Medulla oblongata (tissue), 1 donor: ENCODE data around the gene DST.
"Not testable (repeated sequence)": the region's sequence is repeated elsewhere in the genome, so short reads cannot be mapped to it uniquely, and the experiment has no call there.

Source experiments
- DNase-seq: peaks from one replicate; pipeline ENCODE4 v3.0.0-alpha.2; 2015; ENCODE audit errors: extremely low spot score

The DST gene

DNA sequence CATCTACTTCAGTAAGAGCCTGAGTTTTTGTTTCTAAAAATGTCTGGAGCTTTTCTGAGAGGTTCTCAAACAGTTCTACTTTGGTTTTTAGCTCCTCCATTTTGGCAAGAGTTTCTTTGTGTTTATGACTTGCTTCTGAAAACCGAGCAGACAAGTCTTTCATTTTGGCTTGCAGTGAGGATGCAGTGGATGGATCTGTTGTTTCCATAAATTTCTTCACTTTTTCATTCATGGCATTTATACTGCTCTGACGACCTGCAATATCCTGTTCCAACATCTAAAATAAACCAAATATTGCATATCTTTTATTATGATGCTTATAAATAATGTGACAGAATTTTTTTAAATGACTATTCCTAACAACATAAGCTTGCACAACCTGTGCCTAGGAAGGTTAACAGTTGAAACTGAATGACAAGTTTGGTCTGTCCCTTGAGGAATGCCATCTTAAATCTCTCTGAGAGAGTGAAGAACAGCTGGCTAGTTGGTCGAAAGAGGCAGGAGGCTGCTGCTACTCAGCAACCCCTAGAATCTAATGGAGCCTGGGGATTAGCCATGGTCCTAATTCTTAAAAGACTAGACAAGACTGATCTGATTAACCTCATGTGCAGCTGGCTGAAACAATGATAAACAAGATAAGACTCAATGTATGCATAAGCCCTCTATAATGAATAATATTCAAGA lies 69.8 kb downstream of the DST start:
- no peak for DNase-seq

- no peak for DNase-seq
Measured at GRCh38 chr6:56571605-56572004, 71.1 kb downstream of the DST start.

DNA sequence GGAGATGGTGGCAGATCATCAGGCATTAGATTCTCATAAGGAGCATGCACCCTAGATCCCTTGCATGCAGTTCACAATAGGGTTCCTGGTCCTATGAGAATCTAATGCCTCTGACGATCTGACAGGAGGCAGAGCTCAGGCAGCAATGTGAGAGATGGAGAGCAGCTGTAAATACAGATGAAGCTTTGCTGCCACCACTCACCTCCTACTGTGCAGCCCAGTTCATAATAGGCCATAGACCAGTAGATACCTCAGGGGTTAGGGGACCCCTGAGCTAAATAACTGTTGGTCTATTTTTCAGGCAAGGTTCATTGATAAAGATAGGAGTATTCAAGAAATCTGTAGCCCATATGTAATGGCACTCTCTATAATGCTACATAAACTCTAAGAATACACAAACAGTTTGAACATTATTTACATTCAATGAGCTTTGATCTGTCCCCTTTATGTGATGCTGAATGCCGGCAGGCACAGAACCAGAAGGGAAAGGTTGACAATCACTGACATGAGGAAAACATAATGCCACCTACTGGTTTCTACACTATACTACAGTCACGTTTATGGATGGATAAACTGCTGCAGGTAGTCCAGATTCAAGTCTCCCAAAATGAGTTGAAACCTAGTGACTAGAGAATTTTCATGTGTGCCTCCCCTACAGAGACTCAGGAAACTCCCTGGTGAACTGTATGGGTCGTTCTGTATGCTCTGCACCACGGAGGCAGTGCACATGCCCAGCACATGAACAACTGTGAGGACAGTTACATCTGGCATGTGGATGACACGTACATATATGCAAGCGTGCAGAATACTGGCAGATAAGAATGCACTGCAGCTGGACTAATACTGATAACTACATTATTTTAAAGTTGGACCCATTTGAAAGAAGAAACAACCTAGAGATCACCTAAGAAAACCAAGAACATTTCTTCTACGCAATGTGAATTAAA lies 72.0 kb downstream of the DST start:
- DNase-seq, result peak; percentile 57

- no peak for DNase-seq
Measured at GRCh38 chr6:56567501-56567900, 75.2 kb downstream of the DST start.

DNA sequence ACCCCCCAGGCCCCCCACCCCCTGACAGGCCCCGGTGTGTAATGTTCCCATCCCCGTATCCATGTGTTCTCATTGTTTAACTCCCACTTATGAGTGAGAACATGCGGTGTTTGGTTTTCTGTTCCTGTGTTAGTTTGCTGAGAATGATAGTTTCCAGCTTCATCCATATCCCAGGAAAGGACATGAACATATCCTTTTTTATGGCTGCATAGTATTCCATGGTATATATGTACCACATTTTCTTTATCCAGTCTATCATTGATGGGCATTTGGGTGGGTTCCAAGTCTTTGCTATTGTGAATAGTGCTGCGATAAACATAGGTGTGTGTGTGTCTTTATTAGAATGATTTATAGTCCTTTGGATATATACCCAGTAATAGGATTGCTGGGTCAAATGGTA lies 80.0 kb downstream of the DST start:
- DNase-seq, result not testable (repeated sequence)

DNA sequence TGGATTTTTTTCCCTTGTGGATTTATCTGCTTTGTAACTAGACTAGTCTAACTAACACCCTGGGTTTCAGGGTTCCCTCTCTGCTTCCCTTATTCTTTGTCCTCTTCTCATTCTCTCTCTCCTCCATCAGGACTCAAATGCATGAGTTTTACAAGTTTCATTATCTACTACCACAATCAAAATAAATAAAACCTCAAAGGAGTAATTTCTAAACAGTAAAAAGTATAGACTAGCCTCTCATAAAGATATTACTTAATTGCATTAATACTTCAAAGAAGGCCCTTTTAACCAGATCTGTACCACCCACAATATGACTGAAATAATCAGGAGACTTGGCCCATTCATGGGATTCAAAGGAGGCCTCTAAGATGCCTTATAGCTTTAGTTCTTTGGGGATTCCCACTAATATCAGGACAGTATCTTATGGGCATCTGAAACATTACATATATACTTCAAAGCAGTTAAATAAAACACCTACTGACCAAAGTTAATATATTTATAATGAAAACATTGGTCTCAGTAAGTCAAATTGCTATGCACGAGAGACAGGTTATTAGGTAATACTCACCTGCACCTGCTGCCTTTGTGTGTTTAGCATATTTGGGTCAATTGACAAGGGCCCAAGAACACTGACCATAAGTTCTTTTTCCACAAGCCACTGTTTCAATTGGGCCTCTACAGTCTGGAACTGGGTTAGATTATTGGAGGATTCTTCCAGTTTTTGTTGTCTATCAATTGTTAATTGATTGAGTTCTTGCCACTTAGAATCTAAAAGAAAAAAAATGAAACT lies 85.7 kb downstream of the DST start:
- DNase-seq, result no peak

GRCh38 chr6:56555438-56555872 lies 87.2 kb downstream of the DST start:
- DNase-seq, result no peak

DNA sequence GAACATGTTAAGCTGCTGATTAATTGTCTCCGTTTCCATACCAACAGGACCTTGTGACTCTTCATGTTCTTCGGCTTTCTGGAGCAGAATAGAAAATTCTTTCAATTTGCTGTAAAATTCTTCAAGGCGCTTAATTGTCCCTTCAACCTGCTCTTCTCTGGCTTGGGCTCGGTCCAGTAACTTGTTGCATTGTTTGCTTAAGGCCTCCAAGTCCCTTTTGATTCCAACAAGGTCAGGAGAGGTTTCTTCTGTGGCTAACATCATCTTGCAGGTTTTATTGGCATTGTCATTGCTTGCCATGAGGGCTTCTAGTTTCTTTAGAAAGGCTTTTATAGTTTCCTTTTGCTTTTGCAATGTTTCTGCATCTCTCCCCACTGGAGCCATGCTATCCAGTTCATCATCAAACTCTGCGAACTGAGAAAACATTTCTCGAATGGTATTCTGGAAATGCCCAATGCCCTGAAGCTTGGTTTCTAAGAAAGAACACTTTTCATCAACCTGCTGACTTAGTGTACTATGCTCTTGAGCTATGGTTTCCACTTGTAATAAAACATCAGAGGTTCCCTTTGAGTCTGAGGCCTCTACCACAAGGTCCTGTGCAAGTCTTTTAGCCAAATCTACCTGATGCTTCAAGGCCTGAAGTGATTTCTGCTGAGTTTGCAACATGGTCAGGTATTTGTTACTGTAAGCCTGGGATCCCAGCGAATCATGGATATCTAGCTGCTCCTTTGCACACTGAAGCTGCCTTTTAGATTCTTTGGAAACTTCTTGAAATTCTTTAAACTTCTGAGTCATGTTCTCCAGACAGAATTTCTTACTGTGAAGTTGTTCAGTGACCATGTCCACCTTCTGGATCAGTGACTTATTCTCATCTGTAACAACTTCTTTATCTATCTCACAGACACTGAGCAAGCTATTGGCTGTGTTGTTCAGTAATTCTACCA lies 90.2 kb downstream of the DST start:
- DNase-seq, result no peak

- DNase-seq, result no peak
Measured at GRCh38 chr6:56551409-56552120, 91.1 kb downstream of the DST start.

DNA sequence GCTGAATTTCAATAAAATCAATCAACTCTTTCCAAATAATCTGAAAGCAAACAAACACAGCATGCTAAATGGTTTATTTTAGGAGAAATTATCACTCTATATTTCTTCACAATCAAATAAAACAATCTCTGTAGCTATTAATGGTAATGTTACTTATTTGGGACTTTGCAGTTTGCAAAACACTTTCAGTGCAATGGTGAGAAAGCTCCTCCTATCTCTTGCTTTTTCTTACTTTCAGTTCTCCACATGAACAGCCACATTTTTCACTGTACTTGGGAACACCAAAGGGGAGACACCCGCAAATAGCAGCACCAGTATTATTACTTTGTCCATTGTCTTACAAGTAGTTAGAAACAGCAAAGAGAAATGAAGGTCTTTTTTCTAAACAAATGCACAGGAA lies 92.4 kb downstream of the DST start:
- DNase-seq, result peak; percentile 35

DNA sequence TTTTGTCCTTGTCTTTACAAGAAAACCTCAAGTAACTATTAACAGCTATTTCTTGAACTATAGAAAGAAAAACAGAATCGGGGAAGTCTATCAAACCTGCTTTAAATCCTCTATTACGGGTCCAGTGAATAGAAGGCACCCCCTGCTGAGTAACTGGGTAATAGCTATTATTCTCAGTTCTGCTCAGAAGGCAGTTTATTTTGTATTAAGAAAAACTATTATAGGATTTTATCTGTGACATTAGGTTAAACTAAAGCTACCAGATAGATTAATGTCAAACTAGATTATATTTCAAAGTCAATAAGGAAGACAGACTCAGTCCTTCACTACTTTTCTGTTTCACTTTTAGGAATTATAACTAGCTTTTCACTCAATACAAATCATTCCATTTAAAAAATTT lies 93.7 kb downstream of the DST start:
- peak; percentile 50 for DNase-seq

DNA sequence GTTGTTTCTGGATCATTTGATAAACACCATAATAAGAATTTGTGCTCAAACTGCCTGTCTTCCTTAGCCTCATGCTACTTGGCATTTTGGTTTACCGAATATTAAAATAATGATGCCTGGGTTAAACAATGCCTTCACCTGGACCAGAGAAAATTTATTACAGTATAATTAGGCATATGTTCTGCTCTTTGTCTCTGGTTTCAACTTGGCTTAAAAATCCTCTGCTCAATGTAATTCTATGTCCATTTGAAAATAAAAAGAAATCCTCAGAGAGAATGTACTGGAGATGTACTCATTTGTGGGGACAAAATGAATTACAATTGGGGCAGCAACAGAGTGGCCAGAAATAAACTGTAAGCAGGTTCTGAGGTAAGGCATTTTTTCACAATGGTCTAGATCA lies 95.0 kb downstream of the DST start:
- no peak for DNase-seq

- peak; percentile 90 for DNase-seq
Measured at GRCh38 chr6:56542364-56543331, 100.0 kb downstream of the DST start.

DNA sequence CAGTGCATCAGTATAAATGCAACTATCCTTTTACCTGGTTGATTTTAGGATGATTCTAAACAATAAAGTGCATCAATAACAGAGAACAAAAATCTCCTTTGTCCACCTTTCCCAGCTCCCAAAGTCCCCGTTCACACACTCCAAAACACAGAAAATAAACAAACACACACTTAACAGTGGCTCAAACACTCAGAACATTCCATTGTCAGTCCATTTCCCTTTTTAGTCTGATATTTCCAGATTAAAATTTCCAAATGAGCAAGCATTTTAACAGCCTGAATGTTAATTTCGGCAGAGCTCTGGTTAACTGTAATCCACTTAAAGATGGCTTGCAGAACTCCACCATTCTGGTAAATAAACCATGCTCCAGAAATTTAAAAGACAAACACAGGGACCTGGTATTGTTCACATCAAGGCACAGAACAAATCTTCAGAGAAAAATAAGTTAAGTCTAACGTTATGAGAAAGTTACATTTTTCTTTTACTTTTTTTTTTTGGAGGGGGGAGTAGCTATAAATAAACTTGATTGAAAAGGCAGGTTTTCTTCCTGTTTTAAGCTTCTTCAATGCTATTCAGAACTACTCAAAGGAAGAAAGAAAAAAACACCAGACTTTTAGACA lies 100.8 kb downstream of the DST start:
- peak; percentile 38 for DNase-seq

GRCh38 chr6:56541030-56541600 lies 101.6 kb downstream of the DST start:
- DNase-seq, result peak; percentile 55

DNA sequence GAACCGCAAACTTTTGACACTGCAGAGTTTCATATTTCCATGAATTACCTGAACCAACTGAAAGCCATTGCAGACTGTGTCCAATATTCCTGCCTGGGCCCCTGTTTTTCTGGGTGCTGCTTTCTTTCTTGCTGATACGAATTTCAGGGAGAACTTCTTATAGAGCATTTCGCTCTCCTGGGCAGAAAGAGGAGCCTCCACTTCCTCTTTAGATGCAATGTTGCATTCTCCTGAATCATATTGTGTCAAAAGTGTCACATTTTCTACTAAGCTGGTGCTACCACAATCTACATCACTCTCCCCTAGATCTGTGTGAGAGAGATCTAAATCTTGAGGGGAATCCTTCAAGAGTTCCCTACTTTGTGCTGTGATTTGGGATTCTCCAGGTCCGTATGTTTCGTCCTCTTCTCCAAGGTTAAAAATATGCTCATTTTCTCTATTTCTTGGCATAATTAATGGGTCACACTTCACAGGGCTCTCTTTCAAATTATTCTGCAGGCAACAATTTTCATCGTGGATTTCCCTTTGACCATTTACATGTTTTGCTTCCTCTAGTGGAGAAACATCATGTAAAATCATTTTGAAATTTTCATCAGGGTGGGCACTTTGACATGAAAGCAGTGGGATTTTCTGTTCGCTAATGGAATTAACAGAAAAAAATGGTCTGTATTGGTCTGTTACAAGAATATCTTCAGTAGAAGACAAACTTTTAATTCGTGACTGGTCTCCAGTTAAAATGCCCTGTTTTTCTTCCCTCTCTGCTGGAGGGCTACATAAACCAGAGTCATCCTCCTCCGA lies 102.3 kb downstream of the DST start:
- peak; percentile 38 for DNase-seq

DNA sequence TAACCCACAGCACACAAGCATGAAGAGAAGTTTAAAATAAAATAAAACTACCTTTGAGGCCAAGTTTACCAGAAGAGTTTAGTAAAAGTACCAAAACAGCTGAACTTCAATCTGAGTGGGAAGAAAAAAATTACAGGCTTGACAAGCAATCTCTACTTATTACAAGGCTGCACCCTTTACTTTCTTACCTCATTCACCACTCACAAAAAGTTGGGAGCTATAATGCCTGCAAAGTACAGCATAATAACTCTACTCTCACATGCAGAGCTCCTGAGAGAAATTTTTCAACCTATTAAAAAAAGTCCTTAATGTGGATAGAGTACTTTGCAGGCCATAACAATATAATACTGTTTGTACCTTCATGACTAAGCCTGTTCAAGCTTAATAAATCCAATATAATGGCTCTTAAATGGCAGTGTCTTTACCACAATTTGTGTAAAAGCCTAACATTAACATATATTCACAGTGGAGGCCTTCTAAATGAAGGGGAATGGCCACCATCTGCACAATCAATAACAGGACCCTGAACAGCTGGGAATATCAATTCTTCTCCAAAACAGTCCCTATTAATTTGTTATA lies 103.1 kb downstream of the DST start:
- no peak for DNase-seq
